GM12891 (cell line): Measurements from ENCODE around the gene SNTG2.
A peak's percentile ranks its signal among the peaks of the same experiment; 100 is the strongest.
"Not testable (repeated sequence)": the region's sequence is repeated elsewhere in the genome, so short reads cannot be mapped to it uniquely, and the experiment has no call there.

Experiments
- DNase-seq: peaks from one replicate; pipeline ENCODE4 v3.0.0; 2011; ENCODE audit warnings: low spot score; ENCODE audit not compliant: insufficient read length
- FAIRE-seq: peaks from 2 replicates; lab custom pipeline; 2011; peaks lifted over from hg19 to GRCh38; lab: Jason Lieb, UNC
- PAX5 ChIP-seq: IDR thresholded peaks from 2 replicates; pipeline ENCODE4 v1.6.1; 2011; ENCODE audit warnings: low read length, moderate library complexity, mild to moderate bottlenecking; ENCODE audit not compliant: insufficient read depth, severe bottlenecking
- POLR2A ChIP-seq: IDR thresholded peaks from 2 replicates; pipeline ENCODE4 v1.6.1; 2011; ENCODE audit warnings: low read depth, low read length, control low read depth
- POLR2AphosphoS5 ChIP-seq: IDR thresholded peaks from 2 replicates; pipeline ENCODE4 v1.6.1; 2011; ENCODE audit warnings: low read depth, low read length, control low read depth
- POU2F2 ChIP-seq: IDR thresholded peaks from 2 replicates; pipeline ENCODE4 v1.6.1; 2011; ENCODE audit warnings: low read depth, mild to moderate bottlenecking, control low read depth, low read length, moderate library complexity
- SPI1 ChIP-seq: IDR thresholded peaks from 2 replicates; pipeline ENCODE4 v1.6.1; 2011; ENCODE audit warnings: low read depth, low read length, control low read depth
- TAF1 ChIP-seq: IDR thresholded peaks from 2 replicates; pipeline ENCODE4 v1.6.1; 2011; ENCODE audit warnings: low read depth, low read length, control low read depth

Gene SNTG2

GRCh38 chr2:1125217-1125616, 174.6 kb downstream of the SNTG2 start:
- TF ChIP-seq POLR2A = no peak
- TF ChIP-seq POU2F2 = no peak
- TF ChIP-seq PAX5 = no peak
- TF ChIP-seq POLR2AphosphoS5 = no peak
- TF ChIP-seq TAF1 = no peak
- no peak for TF ChIP-seq SPI1
- FAIRE-seq (no peak), DNase-seq (no peak)

- DNase-seq (no peak), FAIRE-seq (no peak)
- TF ChIP-seq PAX5 (no peak), POU2F2 (no peak), TAF1 (no peak), SPI1 (no peak), POLR2AphosphoS5 (no peak), POLR2A (no peak)
These were observed 175.2 kb downstream of the SNTG2 start for GRCh38 chr2:1125633-1126370.

GRCh38 chr2:1129982-1130381, 179.3 kb downstream of the SNTG2 start:
- TF ChIP-seq POU2F2 (no peak), TAF1 (no peak), POLR2AphosphoS5 (no peak), SPI1 (no peak), POLR2A (no peak), PAX5 (no peak)
- no peak for FAIRE-seq

GRCh38 chr2:1130922-1131321, 180.3 kb downstream of the SNTG2 start:
- FAIRE-seq = no peak
- no peak for DNase-seq
- no peak for TF ChIP-seq POLR2AphosphoS5
- TF ChIP-seq POU2F2 = no peak
- TF ChIP-seq POLR2A = no peak
- TF ChIP-seq SPI1 = no peak
- no peak for TF ChIP-seq PAX5
- no peak for TF ChIP-seq TAF1

More at GRCh38 chr2:1129982-1130381, 179.3 kb downstream of the SNTG2 start:
- no peak for DNase-seq

GRCh38 chr2:1132328-1132969, 181.8 kb downstream of the SNTG2 start:
- FAIRE-seq (peak; percentile 72), DNase-seq (no peak)
- TF ChIP-seq POLR2A (no peak), TAF1 (no peak), POLR2AphosphoS5 (no peak), POU2F2 (no peak), SPI1 (no peak), PAX5 (no peak)

GRCh38 chr2:1133896-1134295, 183.2 kb downstream of the SNTG2 start:
- FAIRE-seq, DNase-seq: not testable (repeated sequence)

- DNase-seq = no peak
- no peak for FAIRE-seq
- TF ChIP-seq POLR2A = no peak
- TF ChIP-seq TAF1 = no peak
- TF ChIP-seq PAX5 = no peak
- no peak for TF ChIP-seq POLR2AphosphoS5
- TF ChIP-seq SPI1 = no peak
- no peak for TF ChIP-seq POU2F2
These were observed 184.0 kb downstream of the SNTG2 start for GRCh38 chr2:1134629-1135028.

- DNase-seq (no peak), FAIRE-seq (no peak)
- TF ChIP-seq PAX5 (no peak), SPI1 (no peak), TAF1 (no peak), POU2F2 (no peak), POLR2A (no peak), POLR2AphosphoS5 (no peak)
These were observed 185.4 kb downstream of the SNTG2 start for GRCh38 chr2:1136067-1136466.

- DNase-seq = no peak
- TF ChIP-seq SPI1 = no peak
- no peak for TF ChIP-seq TAF1
- TF ChIP-seq POU2F2 = no peak
- TF ChIP-seq POLR2A = no peak
- TF ChIP-seq POLR2AphosphoS5 = no peak
- FAIRE-seq = no peak
These were observed 186.2 kb downstream of the SNTG2 start for GRCh38 chr2:1136846-1137245.

- FAIRE-seq = no peak
- no peak for DNase-seq
- no peak for TF ChIP-seq POLR2A
These were observed 186.6 kb downstream of the SNTG2 start for GRCh38 chr2:1137264-1137663.

- DNase-seq (no peak), FAIRE-seq (no peak)
- TF ChIP-seq POU2F2 (no peak), SPI1 (no peak), POLR2AphosphoS5 (no peak), POLR2A (no peak), PAX5 (no peak), TAF1 (no peak)
These were observed 187.3 kb downstream of the SNTG2 start for GRCh38 chr2:1137913-1138391.
